ENCODE results near the gene PIN4. TPM values are rescaled to one million over a fixed set of nuclear protein-coding genes. Genes with fewer than 3 reads are reported as not detected.

The PIN4 gene
- total RNA-seq, 1 donor from 2014 or later = 3.6 TPM

DNA sequence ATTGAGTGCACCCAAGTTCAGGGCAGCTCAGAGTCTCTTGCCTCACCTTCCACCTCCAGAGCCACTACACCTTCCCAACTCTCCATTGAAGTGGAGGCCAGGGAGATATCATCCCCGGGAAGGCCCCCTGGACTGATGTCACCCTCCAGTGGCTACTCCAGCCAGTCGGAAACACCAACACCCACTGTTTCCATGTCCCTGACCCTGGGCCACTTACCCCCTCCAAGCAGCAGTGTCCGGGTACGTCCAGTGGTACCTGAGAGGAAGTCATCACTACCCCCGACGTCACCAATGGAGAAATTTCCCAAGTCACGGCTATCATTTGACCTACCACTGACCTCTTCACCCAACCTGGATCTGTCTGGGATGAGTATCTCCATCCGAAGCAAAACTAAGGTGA lies 42.0 kb upstream of the PIN4 start:
- TF ChIP-seq, protein P1, sequence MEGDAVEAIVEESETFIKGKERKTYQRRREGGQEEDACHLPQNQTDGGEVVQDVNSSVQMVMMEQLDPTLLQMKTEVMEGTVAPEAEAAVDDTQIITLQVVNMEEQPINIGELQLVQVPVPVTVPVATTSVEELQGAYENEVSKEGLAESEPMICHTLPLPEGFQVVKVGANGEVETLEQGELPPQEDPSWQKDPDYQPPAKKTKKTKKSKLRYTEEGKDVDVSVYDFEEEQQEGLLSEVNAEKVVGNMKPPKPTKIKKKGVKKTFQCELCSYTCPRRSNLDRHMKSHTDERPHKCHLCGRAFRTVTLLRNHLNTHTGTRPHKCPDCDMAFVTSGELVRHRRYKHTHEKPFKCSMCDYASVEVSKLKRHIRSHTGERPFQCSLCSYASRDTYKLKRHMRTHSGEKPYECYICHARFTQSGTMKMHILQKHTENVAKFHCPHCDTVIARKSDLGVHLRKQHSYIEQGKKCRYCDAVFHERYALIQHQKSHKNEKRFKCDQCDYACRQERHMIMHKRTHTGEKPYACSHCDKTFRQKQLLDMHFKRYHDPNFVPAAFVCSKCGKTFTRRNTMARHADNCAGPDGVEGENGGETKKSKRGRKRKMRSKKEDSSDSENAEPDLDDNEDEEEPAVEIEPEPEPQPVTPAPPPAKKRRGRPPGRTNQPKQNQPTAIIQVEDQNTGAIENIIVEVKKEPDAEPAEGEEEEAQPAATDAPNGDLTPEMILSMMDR (IDR thresholded peaks at IDR 0.05) = no peak
- intact Hi-C loops (cut with DNase I) = no loop called here
- Histone ChIP-seq H3K4me1 (no peaks in the 10 kb centered on the region), H3K9me3 (no peaks in the 10 kb centered on the region), H3K4me3 (no peak overlapping the region), H3K27ac (no peak overlapping the region), H3K27me3 (no peaks in the 10 kb centered on the region), H3K36me3 (peaks cover 5 to 23% of the 10 kb centered on the region in 2 donors)
- DNase-seq (ENCODE audit: low spot score in 2 of 2) = no peak

DNA sequence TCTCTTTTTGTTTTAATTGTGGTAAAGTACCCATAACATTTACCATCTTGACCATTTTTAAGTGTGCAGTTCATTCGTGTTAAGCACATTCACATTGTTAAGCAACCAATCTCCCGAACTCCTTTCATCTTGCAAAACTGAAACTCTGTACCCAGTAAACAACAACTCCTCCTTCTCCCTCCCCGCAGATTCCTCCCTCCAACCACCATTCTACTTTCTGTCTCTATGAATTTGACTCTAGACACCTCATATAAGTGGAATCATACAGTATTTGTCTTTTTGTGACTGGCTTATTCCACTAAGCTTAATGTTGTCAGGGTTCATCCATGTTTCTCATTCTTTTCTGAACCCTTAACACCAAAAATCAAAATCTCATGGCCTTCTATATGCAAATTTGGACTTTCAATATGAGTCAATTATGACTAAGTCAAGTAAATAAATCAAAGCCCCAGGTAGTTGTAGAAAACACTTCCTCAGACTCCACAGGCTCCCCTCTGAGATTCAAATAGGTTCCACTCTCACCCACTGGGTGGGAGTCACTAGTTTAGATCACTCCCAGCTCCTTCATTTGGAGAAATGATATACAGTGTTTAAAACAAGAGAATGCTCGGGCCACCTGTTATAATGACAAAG lies 40.1 kb upstream of the PIN4 start:
- Histone ChIP-seq H3K4me1 (no peaks in the 10 kb centered on the region), H3K4me3 (no peak overlapping the region), H3K9me3 (no peaks in the 10 kb centered on the region), H3K27me3 (no peaks in the 10 kb centered on the region), H3K27ac (no peak overlapping the region), H3K36me3 (peaks cover 5 to 23% of the 10 kb centered on the region in 2 donors)
- intact Hi-C loops (cut with DNase I) = no loop called here
- TF ChIP-seq, protein P1 (IDR thresholded peaks at IDR 0.05) = no peak
- DNase-seq (ENCODE audit: low spot score in 2 of 2) = no peak

DNA sequence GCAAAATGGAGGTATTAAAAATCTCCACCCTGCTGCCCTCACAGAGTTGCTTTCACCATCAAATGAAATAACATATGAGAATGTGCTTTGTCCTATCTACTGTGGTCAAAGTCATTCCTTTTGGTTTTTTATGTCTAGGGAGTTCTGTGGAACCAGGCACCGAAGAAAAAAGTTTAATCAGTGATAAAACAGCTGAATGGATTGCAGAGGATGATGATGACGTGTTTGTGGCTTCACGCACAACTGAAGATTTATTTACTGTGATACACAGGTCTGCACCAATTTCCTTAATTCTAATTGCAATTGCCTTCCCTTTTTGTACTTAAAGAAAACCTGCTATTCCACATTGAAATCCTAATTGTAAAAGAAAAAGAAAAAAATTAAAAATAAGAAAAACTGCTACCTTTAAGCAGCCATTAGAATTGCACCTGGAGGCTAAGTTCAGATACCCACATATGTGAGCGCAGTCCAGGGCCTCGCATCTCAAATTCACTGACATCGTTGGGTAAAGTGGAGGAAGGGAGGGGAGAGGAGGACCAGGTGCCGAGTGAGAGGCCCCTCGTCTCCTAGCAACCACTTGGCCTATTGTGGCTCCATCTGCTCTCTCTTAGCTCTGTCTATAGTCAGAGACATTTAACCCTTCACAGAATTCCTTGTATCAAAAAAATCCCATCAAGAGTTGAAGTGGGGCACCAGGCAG lies 39.3 kb upstream of the PIN4 start:
- Histone ChIP-seq H3K27ac (no peak overlapping the region), H3K4me1 (no peaks in the 10 kb centered on the region), H3K4me3 (no peak overlapping the region), H3K36me3 (peaks cover 5 to 23% of the 10 kb centered on the region in 2 donors), H3K27me3 (no peaks in the 10 kb centered on the region), H3K9me3 (no peaks in the 10 kb centered on the region)
- TF ChIP-seq, protein P1 (IDR thresholded peaks at IDR 0.05) = no peak
- intact Hi-C loops (cut with DNase I) = no loop called here
- no peak for DNase-seq (ENCODE audit: low spot score in 2 of 2)

DNA sequence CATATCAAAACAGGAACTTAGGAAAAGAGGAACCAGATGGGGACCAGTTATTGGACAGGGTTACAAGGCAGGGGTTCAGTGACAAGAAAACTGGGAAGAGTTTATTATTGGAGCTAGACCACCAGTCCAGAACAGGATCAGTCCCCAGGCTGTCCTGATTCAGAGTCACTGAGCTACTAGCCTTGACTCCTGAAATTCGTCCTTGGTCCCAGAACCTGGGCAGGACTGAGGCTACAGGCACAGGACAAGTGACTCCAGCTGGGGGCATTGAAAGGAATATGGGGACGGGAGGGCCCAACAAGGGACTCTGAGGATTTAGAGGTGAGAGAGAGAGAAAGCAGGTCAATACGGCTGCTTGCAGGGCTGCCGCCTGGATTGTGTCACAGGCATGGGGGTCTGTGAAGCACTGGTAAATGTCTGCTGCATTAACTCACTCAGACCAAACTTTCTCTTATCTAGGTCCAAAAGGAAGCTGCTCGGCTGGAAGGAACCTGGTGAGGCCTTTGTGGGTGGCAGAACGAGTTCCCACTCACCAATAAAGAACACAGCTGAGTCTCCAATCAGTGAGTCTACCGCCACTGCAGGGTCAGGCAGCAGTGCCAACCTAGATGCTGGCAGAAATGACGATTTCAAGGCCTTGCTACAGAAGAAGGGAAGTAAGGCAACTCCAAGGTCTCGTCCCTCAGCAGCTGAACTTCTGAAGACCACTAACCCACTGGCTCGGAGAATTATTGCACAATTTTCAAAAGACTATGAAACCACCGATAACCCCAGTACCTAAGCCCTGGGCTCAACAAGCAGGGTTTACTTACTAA lies 38.6 kb upstream of the PIN4 start:
- Histone ChIP-seq H3K27ac (no peak overlapping the region), H3K4me1 (no peaks in the 10 kb centered on the region), H3K27me3 (no peaks in the 10 kb centered on the region), H3K4me3 (no peak overlapping the region), H3K9me3 (no peaks in the 10 kb centered on the region), H3K36me3 (peaks cover 5 to 23% of the 10 kb centered on the region in 2 donors)
- intact Hi-C loops (cut with DNase I) = no loop called here
- DNase-seq (ENCODE audit: low spot score in 2 of 2) = no peak
- TF ChIP-seq, protein P1 (IDR thresholded peaks at IDR 0.05) = no peak

DNA sequence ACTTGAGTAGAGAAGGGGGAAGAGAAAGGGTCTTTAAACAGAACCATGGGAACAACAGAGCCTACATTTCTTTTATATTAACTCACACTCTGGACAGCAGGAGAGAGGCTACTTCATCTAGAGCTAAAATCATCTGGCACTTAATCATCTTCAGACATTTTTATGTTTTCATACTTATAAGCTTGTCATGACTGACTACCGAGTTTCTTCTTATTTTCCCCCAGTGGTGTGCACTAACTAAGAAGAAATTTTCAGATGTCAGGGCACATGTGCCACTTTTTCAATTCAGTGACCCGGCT lies 38.0 kb upstream of the PIN4 start:
- TF ChIP-seq, protein P1 (IDR thresholded peaks at IDR 0.05) = no peak
- DNase-seq (ENCODE audit: low spot score in 2 of 2) = no peak
- Histone ChIP-seq H3K4me1 (no peaks in the 10 kb centered on the region), H3K27me3 (no peaks in the 10 kb centered on the region), H3K9me3 (no peaks in the 10 kb centered on the region), H3K27ac (no peak overlapping the region), H3K4me3 (no peak overlapping the region), H3K36me3 (peaks cover 5 to 22% of the 10 kb centered on the region in 2 donors)
- intact Hi-C loops (cut with DNase I) = no loop called here
